DLD1 (cell line): Measurements from ENCODE around the gene PCDHA8.
"Not testable (repeated sequence)": the region's sequence is repeated elsewhere in the genome, so short reads cannot be mapped to it uniquely, and the experiment has no call there.

Experiments
- in situ Hi-C: cut with HindIII; loops from 2 replicates; pipeline ENCODE4 v1.10.0; 2017; ENCODE audit warnings: low sequenced_read_pairs

The PCDHA8 gene, protein sequence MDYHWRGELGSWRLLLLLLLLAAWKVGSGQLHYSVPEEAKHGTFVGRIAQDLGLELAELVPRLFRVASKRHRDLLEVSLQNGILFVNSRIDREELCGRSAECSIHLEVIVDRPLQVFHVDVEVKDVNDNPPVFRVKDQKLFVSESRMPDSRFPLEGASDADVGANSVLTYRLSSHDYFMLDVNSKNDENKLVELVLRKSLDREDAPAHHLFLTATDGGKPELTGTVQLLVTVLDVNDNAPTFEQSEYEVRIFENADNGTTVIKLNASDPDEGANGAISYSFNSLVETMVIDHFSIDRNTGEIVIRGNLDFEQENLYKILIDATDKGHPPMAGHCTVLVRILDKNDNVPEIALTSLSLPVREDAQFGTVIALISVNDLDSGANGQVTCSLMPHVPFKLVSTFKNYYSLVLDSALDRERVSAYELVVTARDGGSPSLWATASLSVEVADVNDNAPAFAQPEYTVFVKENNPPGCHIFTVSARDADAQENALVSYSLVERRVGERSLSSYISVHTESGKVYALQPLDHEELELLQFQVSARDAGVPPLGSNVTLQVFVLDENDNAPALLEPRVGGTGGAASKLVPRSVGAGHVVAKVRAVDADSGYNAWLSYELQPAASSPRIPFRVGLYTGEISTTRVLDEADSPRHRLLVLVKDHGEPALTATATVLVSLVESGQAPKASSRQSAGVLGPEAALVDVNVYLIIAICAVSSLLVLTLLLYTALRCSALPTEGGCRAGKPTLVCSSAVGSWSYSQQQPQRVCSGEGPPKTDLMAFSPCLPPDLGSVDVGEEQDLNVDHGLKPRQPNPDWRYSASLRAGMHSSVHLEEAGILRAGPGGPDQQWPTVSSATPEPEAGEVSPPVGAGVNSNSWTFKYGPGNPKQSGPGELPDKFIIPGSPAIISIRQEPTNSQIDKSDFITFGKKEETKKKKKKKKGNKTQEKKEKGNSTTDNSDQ

DNA sequence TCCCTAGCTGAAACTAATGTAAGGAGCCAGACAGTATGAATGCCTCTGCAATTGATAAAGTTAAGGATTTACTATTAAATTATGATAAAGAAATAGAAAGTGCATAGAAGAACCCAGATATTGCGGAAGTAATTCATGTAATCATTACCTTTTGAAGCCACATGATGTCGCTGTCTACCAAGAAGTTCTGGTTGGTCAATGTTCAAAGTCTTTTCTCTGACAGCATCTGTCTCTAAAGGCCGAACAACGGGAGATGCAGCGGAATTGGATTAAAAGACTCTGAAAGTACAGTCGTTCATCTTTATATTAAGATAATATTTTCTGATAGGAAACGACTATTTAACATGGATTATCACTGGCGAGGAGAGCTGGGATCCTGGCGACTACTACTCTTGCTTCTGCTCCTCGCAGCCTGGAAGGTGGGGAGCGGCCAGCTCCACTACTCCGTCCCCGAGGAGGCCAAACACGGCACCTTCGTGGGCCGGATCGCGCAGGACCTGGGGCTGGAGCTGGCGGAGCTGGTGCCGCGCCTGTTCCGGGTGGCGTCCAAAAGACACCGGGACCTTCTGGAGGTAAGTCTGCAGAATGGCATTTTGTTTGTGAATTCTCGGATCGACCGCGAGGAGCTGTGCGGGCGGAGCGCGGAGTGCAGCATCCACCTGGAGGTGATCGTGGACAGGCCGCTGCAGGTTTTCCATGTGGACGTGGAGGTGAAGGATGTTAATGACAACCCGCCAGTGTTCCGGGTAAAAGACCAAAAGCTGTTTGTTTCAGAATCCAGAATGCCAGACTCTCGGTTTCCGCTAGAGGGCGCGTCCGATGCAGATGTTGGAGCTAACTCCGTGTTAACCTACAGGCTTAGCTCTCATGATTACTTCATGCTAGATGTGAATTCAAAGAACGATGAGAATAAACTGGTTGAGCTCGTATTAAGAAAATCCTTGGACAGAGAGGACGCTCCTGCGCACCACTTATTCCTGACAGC lies at the start of gene PCDHA8:
PCDHA8 (plus strand) TSS at position 210 of the 985 bp plus-strand sequence; CDS start at position 345, 135 bp downstream.
- in situ Hi-C loops, result no loop called here

GRCh38 chr5:140794595-140795258 lies 46.3 kb upstream of the PCDHA8 start, which contains the start of gene PCDHA2:
PCDHA2 (plus strand) TSS chr5:140794852.
- in situ Hi-C loops, result no loop called here

GRCh38 chr5:140795259-140795641 lies 45.7 kb upstream of the PCDHA8 start:
- in situ Hi-C loops, result no loop called here

GRCh38 chr5:140796072-140796717 lies 44.8 kb upstream of the PCDHA8 start:
- in situ Hi-C loops, result not testable (repeated sequence)

- in situ Hi-C loops, result no loop called here
Measured at GRCh38 chr5:140796718-140797095, 44.3 kb upstream of the PCDHA8 start.

DNA sequence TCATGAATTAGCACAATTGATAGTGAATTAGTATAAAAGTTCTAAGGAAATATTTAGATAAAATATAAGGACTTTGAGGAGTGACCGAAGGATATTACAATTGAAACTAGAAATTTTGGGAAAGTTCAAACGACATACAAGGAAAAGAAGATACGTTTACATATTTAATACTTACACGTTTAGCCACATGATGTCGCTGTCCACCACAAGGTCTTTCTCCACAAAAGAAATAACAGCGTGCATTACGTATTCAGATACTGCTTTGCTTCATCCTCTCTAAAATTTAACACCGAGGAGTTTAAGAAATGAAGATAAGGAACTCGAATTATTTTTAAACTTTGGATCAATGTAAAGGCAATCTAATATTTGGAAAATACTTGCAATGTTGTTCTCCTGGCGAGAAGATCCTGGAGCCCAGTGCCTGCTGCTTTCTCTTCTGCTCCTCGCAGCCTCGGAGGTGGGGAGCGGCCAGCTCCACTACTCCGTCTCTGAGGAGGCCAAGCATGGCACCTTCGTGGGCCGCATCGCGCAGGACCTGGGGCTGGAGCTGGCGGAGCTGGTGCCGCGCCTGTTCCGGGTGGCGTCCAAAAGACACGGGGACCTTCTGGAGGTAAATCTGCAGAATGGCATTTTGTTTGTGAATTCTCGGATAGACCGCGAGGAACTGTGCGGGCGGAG lies 40.0 kb upstream of the PCDHA8 start, which contains the start of gene PCDHA3:
PCDHA3 (plus strand) TSS at position 242 of the 678 bp plus-strand sequence.
- in situ Hi-C loops, result no loop called here

- in situ Hi-C loops, result no loop called here
Measured at GRCh38 chr5:140801494-140801841, 39.5 kb upstream of the PCDHA8 start.

DNA sequence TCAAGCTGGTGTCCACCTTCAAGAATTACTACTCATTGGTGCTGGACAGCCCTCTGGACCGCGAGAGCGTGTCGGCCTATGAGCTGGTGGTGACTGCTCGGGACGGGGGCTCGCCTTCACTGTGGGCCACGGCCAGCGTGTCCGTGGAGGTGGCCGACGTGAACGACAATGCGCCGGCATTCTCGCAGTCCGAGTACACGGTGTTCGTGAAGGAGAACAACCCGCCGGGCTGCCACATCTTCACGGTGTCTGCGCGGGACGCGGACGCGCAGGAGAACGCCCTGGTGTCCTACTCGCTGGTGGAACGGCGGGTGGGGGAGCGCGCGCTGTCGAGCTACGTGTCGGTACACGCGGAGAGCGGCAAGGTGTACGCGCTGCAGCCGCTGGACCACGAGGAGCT lies 38.6 kb upstream of the PCDHA8 start:
- in situ Hi-C loops, result not testable (repeated sequence)

DNA sequence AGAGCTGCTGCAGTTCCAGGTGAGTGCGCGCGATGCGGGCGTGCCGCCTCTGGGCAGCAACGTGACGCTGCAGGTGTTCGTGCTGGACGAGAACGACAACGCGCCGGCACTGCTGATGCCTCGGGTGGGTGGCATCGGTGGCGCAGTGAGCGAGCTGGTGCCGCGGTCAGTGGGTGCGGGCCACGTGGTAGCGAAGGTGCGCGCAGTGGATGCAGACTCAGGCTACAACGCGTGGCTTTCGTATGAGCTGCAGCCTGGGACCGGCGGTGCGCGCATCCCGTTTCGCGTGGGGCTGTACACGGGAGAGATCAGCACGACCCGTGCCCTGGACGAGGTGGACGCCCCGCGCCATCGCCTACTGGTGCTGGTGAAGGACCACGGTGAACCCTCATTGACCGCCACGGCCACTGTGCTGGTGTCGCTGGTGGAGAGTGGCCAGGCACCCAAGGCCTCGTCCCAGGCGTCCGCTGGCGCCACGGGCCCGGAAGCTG lies 38.2 kb upstream of the PCDHA8 start:
- in situ Hi-C loops, result no loop called here

DNA sequence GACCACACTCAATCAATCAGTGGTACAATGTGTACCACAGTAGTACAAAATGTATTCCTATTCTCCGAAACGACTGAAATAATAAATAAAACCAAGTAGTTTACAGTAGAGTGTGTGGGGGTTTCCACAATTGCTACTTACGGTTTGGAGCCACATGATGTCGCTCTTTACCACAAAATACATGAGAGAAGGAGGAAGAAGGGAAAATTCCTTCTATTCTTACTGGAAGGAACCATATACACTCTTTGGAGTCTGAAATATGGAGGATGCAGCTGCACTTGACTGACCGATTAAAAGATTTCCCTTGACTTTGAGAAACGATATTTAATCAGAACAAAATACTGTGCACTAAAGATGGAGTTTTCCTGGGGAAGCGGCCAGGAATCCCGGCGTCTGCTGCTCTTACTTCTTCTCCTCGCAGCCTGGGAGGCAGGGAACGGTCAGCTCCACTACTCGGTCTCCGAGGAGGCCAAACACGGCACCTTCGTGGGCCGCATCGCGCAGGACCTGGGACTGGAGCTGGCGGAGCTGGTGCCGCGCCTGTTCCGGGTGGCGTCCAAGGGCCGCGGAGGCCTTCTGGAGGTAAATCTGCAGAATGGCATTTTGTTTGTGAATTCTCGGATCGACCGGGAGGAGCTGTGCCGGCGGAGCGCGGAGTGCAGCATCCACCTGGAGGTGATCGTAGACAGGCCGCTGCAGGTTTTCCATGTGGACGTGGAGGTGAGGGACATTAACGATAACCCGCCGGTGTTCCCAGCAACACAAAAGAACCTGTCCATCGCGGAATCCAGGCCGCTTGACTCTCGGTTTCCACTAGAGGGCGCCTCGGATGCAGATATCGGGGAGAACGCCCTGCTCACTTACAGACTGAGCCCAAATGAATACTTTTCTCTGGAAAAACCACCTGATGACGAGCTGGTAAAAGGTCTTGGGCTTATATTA lies 33.9 kb upstream of the PCDHA8 start, which contains the start of gene PCDHA4:
PCDHA4 (plus strand) TSS at position 235 of the 942 bp plus-strand sequence.
- in situ Hi-C loops, result no loop called here

DNA sequence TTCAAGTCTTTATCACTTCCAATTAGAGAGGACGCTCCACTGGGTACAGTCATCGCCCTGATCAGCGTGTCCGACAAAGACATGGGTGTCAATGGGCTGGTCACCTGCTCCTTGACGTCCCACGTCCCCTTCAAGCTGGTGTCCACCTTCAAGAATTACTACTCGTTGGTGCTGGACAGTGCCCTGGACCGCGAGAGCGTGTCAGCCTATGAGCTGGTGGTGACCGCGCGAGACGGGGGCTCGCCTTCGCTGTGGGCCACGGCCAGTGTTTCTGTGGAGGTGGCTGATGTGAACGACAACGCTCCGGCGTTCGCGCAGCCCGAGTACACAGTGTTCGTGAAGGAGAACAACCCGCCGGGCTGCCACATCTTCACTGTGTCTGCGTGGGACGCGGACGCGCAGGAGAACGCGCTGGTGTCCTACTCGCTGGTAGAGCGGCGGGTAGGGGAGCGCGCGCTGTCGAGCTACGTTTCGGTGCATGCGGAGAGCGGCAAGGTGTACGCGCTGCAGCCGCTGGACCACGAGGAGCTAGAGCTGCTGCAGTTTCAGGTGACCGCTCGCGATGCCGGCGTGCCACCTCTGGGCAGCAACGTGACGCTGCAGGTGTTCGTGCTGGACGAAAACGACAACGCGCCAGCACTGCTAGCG lies 32.6 kb upstream of the PCDHA8 start:
- in situ Hi-C loops, result not testable (repeated sequence)

- in situ Hi-C loops, result no loop called here
Measured at GRCh38 chr5:140808889-140809291, 32.1 kb upstream of the PCDHA8 start.

DNA sequence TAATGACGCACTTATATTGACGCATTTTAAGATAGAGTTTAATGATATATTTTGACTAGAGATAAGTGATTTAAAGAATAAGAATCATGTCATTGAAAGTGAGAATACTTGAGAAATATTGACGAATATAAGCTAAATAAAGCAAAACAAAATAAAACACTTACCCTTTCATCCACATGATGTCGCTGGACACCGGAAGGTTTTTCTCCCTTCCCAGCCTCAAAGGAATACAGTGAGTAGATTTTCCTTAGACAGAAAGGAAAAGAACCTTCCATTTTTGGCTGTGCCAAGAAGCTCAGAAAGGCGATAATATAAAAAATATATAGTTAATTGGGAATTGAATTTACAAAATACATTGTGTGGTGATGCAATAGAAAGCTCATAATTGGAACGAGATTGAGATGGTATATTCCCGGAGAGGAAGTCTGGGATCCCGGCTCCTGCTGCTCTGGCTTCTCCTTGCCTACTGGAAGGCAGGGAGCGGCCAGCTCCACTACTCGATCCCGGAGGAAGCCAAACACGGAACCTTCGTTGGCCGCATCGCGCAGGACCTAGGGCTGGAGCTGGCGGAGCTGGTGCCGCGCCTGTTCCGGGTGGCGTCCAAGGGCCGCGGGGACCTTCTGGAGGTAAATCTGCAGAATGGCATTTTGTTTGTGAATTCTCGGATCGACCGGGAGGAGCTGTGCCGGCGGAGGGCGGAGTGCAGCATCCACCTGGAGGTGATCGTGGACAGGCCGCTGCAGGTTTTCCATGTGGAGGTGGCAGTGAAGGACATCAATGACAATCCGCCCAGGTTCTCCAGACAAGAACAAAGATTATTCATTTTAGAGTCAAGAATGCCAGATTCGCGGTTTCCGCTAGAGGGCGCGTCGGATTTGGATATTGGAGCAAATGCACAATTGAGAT lies 19.4 kb upstream of the PCDHA8 start, which contains the start of gene PCDHA5:
PCDHA5 (plus strand) TSS at position 239 of the 906 bp plus-strand sequence.
- in situ Hi-C loops, result no loop called here

- in situ Hi-C loops, result no loop called here
Measured at GRCh38 chr5:140822281-140822629, 18.7 kb upstream of the PCDHA8 start.

DNA sequence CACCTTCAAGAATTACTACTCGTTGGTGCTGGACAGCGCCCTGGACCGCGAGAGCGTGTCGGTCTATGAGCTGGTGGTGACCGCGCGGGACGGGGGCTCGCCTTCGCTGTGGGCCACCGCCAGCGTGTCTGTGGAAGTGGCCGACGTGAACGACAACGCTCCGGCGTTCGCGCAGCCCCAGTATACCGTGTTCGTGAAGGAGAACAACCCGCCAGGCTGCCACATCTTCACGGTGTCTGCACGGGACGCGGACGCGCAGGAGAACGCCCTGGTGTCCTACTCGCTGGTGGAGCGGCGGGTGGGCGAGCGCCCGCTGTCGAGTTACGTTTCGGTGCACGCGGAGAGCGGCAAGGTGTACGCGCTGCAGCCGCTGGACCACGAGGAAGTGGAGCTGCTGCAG lies 18.0 kb upstream of the PCDHA8 start:
- in situ Hi-C loops, result not testable (repeated sequence)

- in situ Hi-C loops, result no loop called here
Measured at GRCh38 chr5:140823475-140823874, 17.5 kb upstream of the PCDHA8 start.
